GM23248 (cell line): ENCODE results near the gene ALPK1.

Experiments
- EZH2 ChIP-seq: fragments of 200-600 bp; sonication (generic); IDR thresholded peaks from 2 replicates; pipeline ENCODE4 v1.6.1; 2018; ENCODE audit warnings: antibody characterized with exemption, mild to moderate bottlenecking; ENCODE audit not compliant: insufficient read depth, poor library complexity, severe bottlenecking
- EZH2phosphoT487 ChIP-seq: fragments of 200-600 bp; sonication (generic); IDR thresholded peaks from 2 replicates; pipeline ENCODE4 v1.6.1; 2018; ENCODE audit warnings: antibody characterized with exemption, moderate library complexity, mild to moderate bottlenecking, low read depth; ENCODE audit not compliant: insufficient read depth

- TF ChIP-seq EZH2 (no peak), EZH2phosphoT487 (no peak)
Observed at GRCh38 chr4:112328734-112329130, 31.6 kb downstream of the ALPK1 start.
